GM13977 (cell line): ENCODE results near the gene KISS1R.

Experiments
- DNase-seq: peaks from one replicate; pipeline ENCODE4 v3.0.0; 2012; ENCODE audit warnings: low spot score
- CTCF ChIP-seq: IDR thresholded peaks from 2 replicates; pipeline ENCODE4 v1.5.1; 2012; ENCODE audit warnings: mild to moderate bottlenecking, control low read depth; ENCODE audit not compliant: insufficient read depth; ENCODE audit errors: extremely low read depth, missing control alignments
- in situ Hi-C: fragments of 300-500 bp; cut with MboI; formaldehyde crosslinking; loops from one replicate; pipeline ENCODE4 v1.12.0; 2022; ENCODE audit warnings: low sequenced_read_pairs, low pct_unique_long_range_greater_than_20kb, mixed read lengths, inconsistent platforms; ENCODE audit not compliant: unreplicated experiment

The KISS1R gene

DNA sequence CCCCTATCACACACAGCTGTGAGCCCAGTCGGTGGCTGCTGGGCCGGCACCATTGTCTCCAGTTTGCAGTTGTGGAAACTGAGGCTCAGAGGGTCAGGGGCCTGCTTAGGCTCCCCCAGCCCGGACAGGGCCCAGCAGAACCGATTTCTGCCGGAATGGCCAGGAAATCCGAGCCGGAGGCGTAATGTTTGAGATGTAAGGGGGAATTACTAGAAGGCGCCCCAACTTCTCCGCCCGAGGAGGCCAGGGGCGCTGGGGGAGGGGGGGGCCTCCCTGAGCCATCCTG, 962 bp downstream of the KISS1R start:
- DNase-seq, result no peak
- TF ChIP-seq CTCF, result no peak
- in situ Hi-C loops, result no loop called here

- DNase-seq, result no peak
- TF ChIP-seq CTCF, result no peak
- in situ Hi-C loops, result no loop called here
Observed at GRCh38 chr19:918481-919198, 1.5 kb downstream of the KISS1R start.

DNA sequence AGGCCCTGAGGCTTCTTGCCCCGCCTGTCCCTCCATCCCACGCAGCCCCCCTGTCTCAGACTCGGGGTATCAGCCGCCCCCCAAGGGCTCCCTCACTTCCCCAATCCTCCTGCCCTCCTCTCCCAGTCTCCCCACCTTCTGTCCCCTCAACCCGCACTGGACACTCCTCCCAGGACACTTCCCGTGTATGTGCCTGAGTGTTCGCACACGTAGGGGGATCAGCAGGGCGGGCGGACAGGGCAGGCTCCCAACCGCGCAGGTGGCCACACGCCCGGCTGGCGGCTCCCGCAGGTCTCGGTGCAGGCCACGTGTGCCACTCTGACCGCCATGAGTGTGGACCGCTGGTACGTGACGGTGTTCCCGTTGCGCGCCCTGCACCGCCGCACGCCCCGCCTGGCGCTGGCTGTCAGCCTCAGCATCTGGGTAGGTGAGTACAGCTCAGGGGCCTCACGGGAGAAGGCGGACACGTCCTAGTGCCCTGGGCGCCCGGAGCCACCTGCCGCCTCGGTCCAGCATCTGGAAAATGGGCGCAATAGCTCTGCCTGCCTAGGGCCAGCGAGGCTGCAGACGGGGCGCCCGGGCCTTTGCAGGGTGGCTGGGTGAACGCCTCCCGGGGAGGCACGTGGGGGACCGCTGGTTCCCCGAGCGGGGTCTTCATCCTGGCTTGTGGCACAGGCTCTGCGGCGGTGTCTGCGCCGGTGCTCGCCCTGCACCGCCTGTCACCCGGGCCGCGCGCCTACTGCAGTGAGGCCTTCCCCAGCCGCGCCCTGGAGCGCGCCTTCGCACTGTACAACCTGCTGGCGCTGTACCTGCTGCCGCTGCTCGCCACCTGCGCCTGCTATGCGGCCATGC, 2.3 kb downstream of the KISS1R start:
- no peak for TF ChIP-seq CTCF
- peak; percentile 59 for DNase-seq
- in situ Hi-C loops, result loop anchor here (5.0 to 10.0 kb wide), 2 partner anchors 55 to 63 kb away; partner anchors contain the start of gene WDR18

DNA sequence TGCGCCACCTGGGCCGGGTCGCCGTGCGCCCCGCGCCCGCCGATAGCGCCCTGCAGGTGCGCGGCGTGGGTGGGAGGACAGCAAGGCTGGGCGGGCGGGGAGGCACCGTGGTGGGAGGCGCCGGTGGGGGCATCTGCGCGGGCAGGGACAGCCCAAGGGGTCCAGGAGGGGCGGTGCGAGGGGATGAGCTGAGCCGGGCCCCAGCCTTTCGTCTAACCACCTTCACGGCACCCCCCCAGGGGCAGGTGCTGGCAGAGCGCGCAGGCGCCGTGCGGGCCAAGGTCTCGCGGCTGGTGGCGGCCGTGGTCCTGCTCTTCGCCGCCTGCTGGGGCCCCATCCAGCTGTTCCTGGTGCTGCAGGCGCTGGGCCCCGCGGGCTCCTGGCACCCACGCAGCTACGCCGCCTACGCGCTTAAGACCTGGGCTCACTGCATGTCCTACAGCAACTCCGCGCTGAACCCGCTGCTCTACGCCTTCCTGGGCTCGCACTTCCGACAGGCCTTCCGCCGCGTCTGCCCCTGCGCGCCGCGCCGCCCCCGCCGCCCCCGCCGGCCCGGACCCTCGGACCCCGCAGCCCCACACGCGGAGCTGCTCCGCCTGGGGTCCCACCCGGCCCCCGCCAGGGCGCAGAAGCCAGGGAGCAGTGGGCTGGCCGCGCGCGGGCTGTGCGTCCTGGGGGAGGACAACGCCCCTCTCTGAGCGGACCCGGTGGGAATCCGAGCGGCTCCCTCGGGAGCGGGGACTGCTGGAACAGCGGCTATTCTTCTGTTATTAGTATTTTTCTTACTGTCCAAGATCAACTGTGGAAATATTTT, 3.1 kb downstream of the KISS1R start:
- in situ Hi-C loops, result loop anchor here (5.0 to 10.0 kb wide), 2 partner anchors 55 to 62 kb away; partner anchors contain the start of gene WDR18
- DNase-seq, result peak; percentile 85
- peak; percentile 14 for TF ChIP-seq CTCF

- TF ChIP-seq CTCF, result no peak
- DNase-seq, result peak; percentile 68
- in situ Hi-C loops, result loop anchor here (5.0 to 10.0 kb wide), 2 partner anchors 58 to 60 kb away; partner anchors contain the start of gene WDR18
Observed at GRCh38 chr19:924553-925086, 7.5 kb downstream of the KISS1R start.

DNA sequence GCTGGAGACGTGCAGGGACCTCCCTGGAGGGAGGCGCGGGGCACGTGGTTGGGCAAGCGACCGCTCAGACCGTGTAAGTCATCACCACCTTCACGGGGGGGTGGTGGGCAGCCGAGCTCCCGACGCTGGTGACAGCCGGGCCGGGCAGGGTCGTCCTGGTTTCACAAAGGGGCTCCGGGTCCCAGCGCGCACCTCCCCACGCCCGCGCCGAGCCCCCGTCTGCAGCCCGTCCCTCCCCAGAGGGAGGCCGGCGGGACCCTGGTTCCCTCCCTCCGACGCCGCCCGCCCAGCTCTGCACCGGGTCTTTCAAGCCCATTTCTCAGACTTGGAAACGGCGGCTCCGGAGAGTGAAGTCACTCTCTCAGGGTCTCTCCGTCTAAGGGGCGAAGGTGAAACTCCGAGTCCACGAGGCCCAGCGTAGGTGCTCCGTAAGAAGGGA, 8.0 kb downstream of the KISS1R start:
- DNase-seq, result peak; percentile 81
- no peak for TF ChIP-seq CTCF
- in situ Hi-C loops, result loop anchor here (10.0 kb wide), 1 partner anchor 60 kb away; no protein-coding TSS in a partner anchor
